ENCODE measurements around the gene RHOT1. TPM values are rescaled to one million over a fixed set of nuclear protein-coding genes. Genes with fewer than 3 reads are reported as not detected.
"Not testable (repeated sequence)": the region's sequence is repeated elsewhere in the genome, so short reads cannot be mapped to it uniquely, and the experiment has no call there.

Gene RHOT1
- total RNA-seq, 1 donor from 2014 or later, result 46.6 TPM

- no peak overlapping the region for H3K27ac ChIP-seq
- peaks cover 49% of the 10 kb centered on the region for H3K36me3 ChIP-seq
- intact Hi-C loops (cut with DNase I), result no loop called here
- H3K27me3 ChIP-seq, result no peaks in the 10 kb centered on the region
- TF ChIP-seq CTCF (IDR thresholded peaks at IDR 0.05), result no peak
- H3K4me3 ChIP-seq, result no peak overlapping the region
- DNase-seq (no peak), ATAC-seq (no peak)
- no peaks in the 10 kb centered on the region for H3K4me1 ChIP-seq
- H3K9me3 ChIP-seq, result no peaks in the 10 kb centered on the region
Observed at GRCh38 chr17:32174889-32175288, 32.6 kb downstream of the RHOT1 start.

GRCh38 chr17:32178679-32179078 is 36.4 kb downstream of the RHOT1 start:
- H3K27ac ChIP-seq; H3K27me3 ChIP-seq; ATAC-seq; DNase-seq; intact Hi-C loops (cut with DNase I); H3K4me3 ChIP-seq; H3K4me1 ChIP-seq; H3K9me3 ChIP-seq: not testable (repeated sequence)
- peaks cover 72% of the 10 kb centered on the region for H3K36me3 ChIP-seq

- intact Hi-C loops (cut with DNase I), result not testable (repeated sequence)
Observed at GRCh38 chr17:32179103-32179502, 36.8 kb downstream of the RHOT1 start.

GRCh38 chr17:32179526-32179925 is 37.2 kb downstream of the RHOT1 start:
- H3K4me1 ChIP-seq; ATAC-seq; H3K4me3 ChIP-seq; intact Hi-C loops (cut with DNase I); H3K9me3 ChIP-seq; H3K27me3 ChIP-seq; H3K27ac ChIP-seq; DNase-seq: not testable (repeated sequence)
- peaks cover 72% of the 10 kb centered on the region for H3K36me3 ChIP-seq

More at GRCh38 chr17:32179103-32179502, 36.8 kb downstream of the RHOT1 start:
- not testable (repeated sequence) for H3K27ac ChIP-seq, H3K4me1 ChIP-seq, H3K9me3 ChIP-seq, ATAC-seq, DNase-seq, H3K4me3 ChIP-seq, H3K27me3 ChIP-seq
- peaks cover 72% of the 10 kb centered on the region for H3K36me3 ChIP-seq

- ATAC-seq; H3K4me3 ChIP-seq; H3K27ac ChIP-seq; H3K27me3 ChIP-seq; H3K9me3 ChIP-seq; H3K4me1 ChIP-seq; intact Hi-C loops (cut with DNase I); DNase-seq: not testable (repeated sequence)
- peaks cover 71% of the 10 kb centered on the region for H3K36me3 ChIP-seq
Observed at GRCh38 chr17:32180262-32180661, 38.0 kb downstream of the RHOT1 start.

DNA sequence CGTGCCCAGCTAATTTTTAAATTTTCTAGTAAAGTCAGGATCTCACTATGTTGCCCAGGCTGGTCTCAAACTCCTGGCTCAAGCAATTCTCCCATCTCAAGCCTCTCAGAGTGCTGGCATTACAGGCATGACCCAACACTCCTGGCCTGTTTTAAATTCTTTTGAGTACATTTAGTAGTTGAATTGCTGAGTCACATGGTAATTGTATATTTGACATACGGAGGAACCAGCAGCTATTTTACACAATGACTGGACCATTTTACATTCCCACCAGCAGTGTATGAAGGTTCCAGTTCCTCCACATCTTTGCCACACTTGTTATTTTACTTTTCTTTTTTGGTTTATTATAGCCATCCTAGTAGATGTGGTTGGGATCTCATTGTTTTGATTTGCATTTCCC is 43.6 kb downstream of the RHOT1 start:
- TF ChIP-seq CTCF (IDR thresholded peaks at IDR 0.05), result no peak
- Histone ChIP-seq H3K9me3 (no peaks in the 10 kb centered on the region), H3K27me3 (no peaks in the 10 kb centered on the region), H3K4me3 (no peak overlapping the region), H3K27ac (no peak overlapping the region), H3K4me1 (no peaks in the 10 kb centered on the region), H3K36me3 (peaks cover 72% of the 10 kb centered on the region)
- intact Hi-C loops (cut with DNase I), result no loop called here
- ATAC-seq (no peak), DNase-seq (no peak)

GRCh38 chr17:32187271-32187670 is 45.0 kb downstream of the RHOT1 start:
- H3K4me1 ChIP-seq, result no peaks in the 10 kb centered on the region
- TF ChIP-seq CTCF (IDR thresholded peaks at IDR 0.05), result no peak
- H3K36me3 ChIP-seq, result peaks cover 67% of the 10 kb centered on the region
- ATAC-seq (no peak), DNase-seq (no peak)
- H3K27me3 ChIP-seq, result no peaks in the 10 kb centered on the region
- H3K4me3 ChIP-seq, result no peak overlapping the region
- H3K27ac ChIP-seq, result no peak overlapping the region
- intact Hi-C loops (cut with DNase I), result no loop called here
- no peaks in the 10 kb centered on the region for H3K9me3 ChIP-seq

DNA sequence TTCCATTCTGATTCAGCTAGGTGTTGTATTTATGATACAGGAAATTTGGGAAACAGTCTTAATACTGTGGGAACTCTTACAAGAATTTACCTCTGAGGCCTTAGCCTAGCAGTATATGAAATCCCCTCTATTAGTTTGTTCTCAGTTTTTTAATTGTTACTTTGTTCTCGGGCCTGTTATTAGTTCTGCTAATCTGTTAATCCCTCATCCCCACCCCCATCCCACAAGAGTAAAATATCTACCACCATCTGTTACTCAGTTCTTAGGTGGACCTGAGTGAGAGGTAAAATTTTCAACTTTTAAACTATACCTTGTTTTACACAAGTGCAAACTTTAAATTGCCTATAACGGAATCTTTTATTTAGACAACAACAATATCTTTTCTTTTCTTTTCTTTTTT is 47.0 kb downstream of the RHOT1 start:
- no peak for DNase-seq
- H3K27me3 ChIP-seq, result no peaks in the 10 kb centered on the region
- H3K9me3 ChIP-seq, result no peaks in the 10 kb centered on the region
- no peaks in the 10 kb centered on the region for H3K4me1 ChIP-seq
- no peak for ATAC-seq
- intact Hi-C loops (cut with DNase I), result no loop called here
- no peak overlapping the region for H3K27ac ChIP-seq
- peaks cover 67% of the 10 kb centered on the region for H3K36me3 ChIP-seq
- no peak overlapping the region for H3K4me3 ChIP-seq
- no peak for TF ChIP-seq CTCF (IDR thresholded peaks at IDR 0.05)

Data from upper lobe of right lung (tissue), 1 donor.